Measurements from ENCODE around the gene SP1. TPM values are rescaled to one million over a fixed set of nuclear protein-coding genes. Genes with fewer than 3 reads are reported as not detected.
A peak's percentile ranks its signal among the peaks of the same experiment; 100 is the strongest.

Gene SP1
- total and polyA plus RNA-seq, 2 experiments from 2014 or later: 11.1 to 68.4 TPM

DNA sequence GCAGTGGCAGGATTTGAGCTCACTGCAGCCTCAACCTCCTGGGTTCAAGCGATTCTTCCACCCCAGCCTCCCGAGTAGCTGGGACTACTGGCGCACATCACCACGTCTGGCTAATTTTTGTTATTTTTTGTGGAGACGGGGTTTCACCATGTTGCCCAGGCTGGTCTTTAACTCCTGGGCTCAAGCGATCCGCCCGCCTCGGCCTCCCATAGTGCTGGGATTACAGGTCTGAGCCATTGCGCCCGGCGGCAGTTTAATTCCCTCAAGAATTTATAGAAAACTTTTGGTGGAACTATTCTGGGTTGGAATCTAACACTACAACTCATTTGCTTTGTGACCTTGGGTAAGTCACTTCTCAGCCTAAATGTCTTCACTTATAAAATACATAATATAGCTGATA lies 1.8 kb upstream of the SP1 start (continued):
- TF ChIP-seq, protein P1, sequence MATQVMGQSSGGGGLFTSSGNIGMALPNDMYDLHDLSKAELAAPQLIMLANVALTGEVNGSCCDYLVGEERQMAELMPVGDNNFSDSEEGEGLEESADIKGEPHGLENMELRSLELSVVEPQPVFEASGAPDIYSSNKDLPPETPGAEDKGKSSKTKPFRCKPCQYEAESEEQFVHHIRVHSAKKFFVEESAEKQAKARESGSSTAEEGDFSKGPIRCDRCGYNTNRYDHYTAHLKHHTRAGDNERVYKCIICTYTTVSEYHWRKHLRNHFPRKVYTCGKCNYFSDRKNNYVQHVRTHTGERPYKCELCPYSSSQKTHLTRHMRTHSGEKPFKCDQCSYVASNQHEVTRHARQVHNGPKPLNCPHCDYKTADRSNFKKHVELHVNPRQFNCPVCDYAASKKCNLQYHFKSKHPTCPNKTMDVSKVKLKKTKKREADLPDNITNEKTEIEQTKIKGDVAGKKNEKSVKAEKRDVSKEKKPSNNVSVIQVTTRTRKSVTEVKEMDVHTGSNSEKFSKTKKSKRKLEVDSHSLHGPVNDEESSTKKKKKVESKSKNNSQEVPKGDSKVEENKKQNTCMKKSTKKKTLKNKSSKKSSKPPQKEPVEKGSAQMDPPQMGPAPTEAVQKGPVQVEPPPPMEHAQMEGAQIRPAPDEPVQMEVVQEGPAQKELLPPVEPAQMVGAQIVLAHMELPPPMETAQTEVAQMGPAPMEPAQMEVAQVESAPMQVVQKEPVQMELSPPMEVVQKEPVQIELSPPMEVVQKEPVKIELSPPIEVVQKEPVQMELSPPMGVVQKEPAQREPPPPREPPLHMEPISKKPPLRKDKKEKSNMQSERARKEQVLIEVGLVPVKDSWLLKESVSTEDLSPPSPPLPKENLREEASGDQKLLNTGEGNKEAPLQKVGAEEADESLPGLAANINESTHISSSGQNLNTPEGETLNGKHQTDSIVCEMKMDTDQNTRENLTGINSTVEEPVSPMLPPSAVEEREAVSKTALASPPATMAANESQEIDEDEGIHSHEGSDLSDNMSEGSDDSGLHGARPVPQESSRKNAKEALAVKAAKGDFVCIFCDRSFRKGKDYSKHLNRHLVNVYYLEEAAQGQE (IDR thresholded peaks at IDR 0.05; ENCODE audit: unreplicated experiment): no peak
- no peak for TF ChIP-seq NANOG (IDR thresholded peaks at IDR 0.05; ENCODE audit: borderline replicate concordance)
- TF ChIP-seq EZH2 (IDR thresholded peaks at IDR 0.05; ENCODE audit: low read depth, unreplicated experiment): no peak
- TF ChIP-seq, protein P2, sequence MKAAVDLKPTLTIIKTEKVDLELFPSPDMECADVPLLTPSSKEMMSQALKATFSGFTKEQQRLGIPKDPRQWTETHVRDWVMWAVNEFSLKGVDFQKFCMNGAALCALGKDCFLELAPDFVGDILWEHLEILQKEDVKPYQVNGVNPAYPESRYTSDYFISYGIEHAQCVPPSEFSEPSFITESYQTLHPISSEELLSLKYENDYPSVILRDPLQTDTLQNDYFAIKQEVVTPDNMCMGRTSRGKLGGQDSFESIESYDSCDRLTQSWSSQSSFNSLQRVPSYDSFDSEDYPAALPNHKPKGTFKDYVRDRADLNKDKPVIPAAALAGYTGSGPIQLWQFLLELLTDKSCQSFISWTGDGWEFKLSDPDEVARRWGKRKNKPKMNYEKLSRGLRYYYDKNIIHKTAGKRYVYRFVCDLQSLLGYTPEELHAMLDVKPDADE (IDR thresholded peaks at IDR 0.05): no peak
- TF ChIP-seq, protein P3, sequence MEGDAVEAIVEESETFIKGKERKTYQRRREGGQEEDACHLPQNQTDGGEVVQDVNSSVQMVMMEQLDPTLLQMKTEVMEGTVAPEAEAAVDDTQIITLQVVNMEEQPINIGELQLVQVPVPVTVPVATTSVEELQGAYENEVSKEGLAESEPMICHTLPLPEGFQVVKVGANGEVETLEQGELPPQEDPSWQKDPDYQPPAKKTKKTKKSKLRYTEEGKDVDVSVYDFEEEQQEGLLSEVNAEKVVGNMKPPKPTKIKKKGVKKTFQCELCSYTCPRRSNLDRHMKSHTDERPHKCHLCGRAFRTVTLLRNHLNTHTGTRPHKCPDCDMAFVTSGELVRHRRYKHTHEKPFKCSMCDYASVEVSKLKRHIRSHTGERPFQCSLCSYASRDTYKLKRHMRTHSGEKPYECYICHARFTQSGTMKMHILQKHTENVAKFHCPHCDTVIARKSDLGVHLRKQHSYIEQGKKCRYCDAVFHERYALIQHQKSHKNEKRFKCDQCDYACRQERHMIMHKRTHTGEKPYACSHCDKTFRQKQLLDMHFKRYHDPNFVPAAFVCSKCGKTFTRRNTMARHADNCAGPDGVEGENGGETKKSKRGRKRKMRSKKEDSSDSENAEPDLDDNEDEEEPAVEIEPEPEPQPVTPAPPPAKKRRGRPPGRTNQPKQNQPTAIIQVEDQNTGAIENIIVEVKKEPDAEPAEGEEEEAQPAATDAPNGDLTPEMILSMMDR (conservative IDR thresholded peaks at IDR 0.05; ENCODE audit: low read depth in 2 of 2): no peak

DNA sequence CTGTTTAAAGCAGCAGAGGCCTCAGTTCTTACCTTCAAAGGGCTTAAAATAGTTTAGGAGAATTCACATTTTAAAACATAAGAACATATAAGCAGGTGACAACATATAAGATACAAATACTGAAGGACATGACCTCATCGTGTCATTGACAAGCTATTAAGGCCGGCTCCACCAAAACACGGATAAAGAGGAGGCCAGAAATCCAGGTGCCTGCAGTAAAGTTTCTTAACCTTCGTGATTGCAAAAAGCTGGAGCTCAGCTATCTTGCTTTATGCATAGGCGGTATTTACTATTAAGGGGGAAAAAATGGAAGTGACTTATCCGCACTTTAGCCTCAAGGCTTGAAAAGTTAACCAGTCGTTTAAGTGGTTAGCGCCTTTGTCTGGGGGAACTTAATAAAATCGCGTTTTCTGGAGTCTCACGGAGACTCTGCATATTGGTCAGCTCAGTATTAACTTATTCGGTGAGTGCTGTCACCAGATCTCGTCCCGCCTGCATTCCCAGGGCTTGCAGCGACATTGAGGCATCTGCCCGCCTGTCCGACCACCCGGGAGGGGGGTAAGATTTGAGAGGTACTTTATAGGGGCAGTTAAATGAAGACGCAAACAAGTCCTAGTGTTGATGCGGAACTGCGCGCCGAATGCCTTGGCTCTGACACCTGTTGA lies 1.1 kb upstream of the SP1 start:
- Histone ChIP-seq H3K27ac (ENCODE audit: low read depth) (peak overlapping the region; percentile 78), H3F3A (replicated peaks; ENCODE audit: low read depth) (0 out of 2 replicates have a peak, but pooled peaks cover 6% of the 10 kb centered on the region), H3K4me2 (peak overlapping the region; percentile 48), H3K27me3 (ENCODE audit: insufficient read depth) (no peaks in the 10 kb centered on the region), H4K20me1 (replicated peaks; ENCODE audit: insufficient read depth) (no peaks in the 10 kb centered on the region; the same call in 1 of the 2 replicates), H2AFZ (peak overlapping the region; percentile 9; the same call in 1 of the 2 replicates), H3K4me3 (peak overlapping the region; percentile 44), H3K36me3 (ENCODE audit: insufficient read depth) (peaks cover 20% of the 10 kb centered on the region; the same call in 1 of the 2 replicates), H3K79me2 (replicated peaks; ENCODE audit: insufficient read depth) (peaks cover 28% of the 10 kb centered on the region), H3K4me1 (ENCODE audit: insufficient read depth) (peaks cover 16% of the 10 kb centered on the region), H3K9me2 (ENCODE audit: insufficient read depth) (no peaks in the 10 kb centered on the region)
- peak; percentile 0; the same call in 2 of the 3 replicates for ATAC-seq
- peaks cover 29% of the 10 kb centered on the region for H3K4me1 Mint-ChIP-seq
- no peaks in the 10 kb centered on the region; the same call in 2 of the 3 replicates for H3K9me3 Mint-ChIP-seq
- peaks cover 31% of the 10 kb centered on the region for H3K36me3 Mint-ChIP-seq (ENCODE audit: low read depth)
- no peak overlapping the region for H3K4me3 Mint-ChIP-seq
- no peak overlapping the region for H3K27ac Mint-ChIP-seq
- TF ChIP-seq EZH2phosphoT487 (IDR thresholded peaks at IDR 0.05; ENCODE audit: unreplicated experiment): no peak
- TF ChIP-seq EZH2 (IDR thresholded peaks at IDR 0.05; ENCODE audit: low read depth, unreplicated experiment): no peak
- TF ChIP-seq JUNB (IDR thresholded peaks at IDR 0.05; ENCODE audit: unreplicated experiment): no peak
- H3K27me3 Mint-ChIP-seq (ENCODE audit: insufficient read depth, low read depth, poor library complexity): peaks cover 4% of the 10 kb centered on the region
- DNase-seq (ENCODE audit: low spot score): peak; percentile 39

Data from GM23338 (cell line).